ENCODE measurements around the gene PTGES2.

GRCh38 chr9:128127990-128128835 is 684 bp upstream of the PTGES2 start:
- TF ChIP-seq CTCF (IDR thresholded peaks at IDR 0.05) (no peak), POLR2A (IDR thresholded peaks at IDR 0.05) (peak in 1 of 2 donors; percentile 54)
